Calu3 (cell line): Measurements from ENCODE around the gene ZG16B. TPM values are rescaled to one million over a fixed set of nuclear protein-coding genes. Genes with fewer than 3 reads are reported as not detected.

Experiments
- Bru-seq: library from RNA; stranded (reverse); fragments of 400-500 nt; gene quantifications from one replicate; lab custom pipeline; 2021; lab: Mats Ljungman, UMichigan
- BruChase-seq, 2 experiments: library from RNA; stranded (reverse); fragments of 400-500 nt; gene quantifications; one replicate each; lab custom pipeline; 2021; lab: Mats Ljungman, UMichigan
- BruUV-seq: library from RNA; stranded (reverse); fragments of 400-500 nt; replicated peaks from 2 replicates; lab custom pipeline; 2021; lab: Mats Ljungman, UMichigan
- CTCF ChIA-PET: fragments of 300-600 bp; sonication (Branson Sonifier 250); formaldehyde crosslinking; loops from one replicate; lab custom pipeline; 2022; ENCODE audit warnings: antibody characterized with exemption; lab: Charles Lee
- DNase-seq: peaks from one replicate; pipeline ENCODE4 v3.0.0; 2022
- H3K27ac Mint-ChIP-seq: one replicate; pipeline ENCODE4 v1.8.0; 2022; ENCODE audit warnings: mixed read lengths; ENCODE audit not compliant: unreplicated experiment
- H3K27me3 Mint-ChIP-seq: one replicate; pipeline ENCODE4 v1.8.0; 2022; ENCODE audit warnings: mixed read lengths; ENCODE audit not compliant: unreplicated experiment
- H3K36me3 Mint-ChIP-seq: one replicate; pipeline ENCODE4 v1.8.0; 2022; ENCODE audit warnings: mild to moderate bottlenecking, moderate library complexity, mixed read lengths; ENCODE audit not compliant: insufficient read depth, unreplicated experiment
- H3K4me1 Mint-ChIP-seq: one replicate; pipeline ENCODE4 v1.8.0; 2022; ENCODE audit warnings: mild to moderate bottlenecking, low read depth, mixed read lengths; ENCODE audit not compliant: unreplicated experiment
- H3K4me3 Mint-ChIP-seq: one replicate; pipeline ENCODE4 v1.8.0; 2022; ENCODE audit warnings: mild to moderate bottlenecking, low read depth, moderate library complexity, mixed read lengths; ENCODE audit not compliant: unreplicated experiment
- H3K9me3 Mint-ChIP-seq: one replicate; pipeline ENCODE4 v1.8.0; 2022; ENCODE audit warnings: low read depth, mixed read lengths; ENCODE audit not compliant: unreplicated experiment
- intact Hi-C: fragments of 100-400 bp; cut with micrococcal nuclease; formaldehyde crosslinking; loops from one replicate; pipeline ENCODE4 v1.10.0; 2022; ENCODE audit not compliant: unreplicated experiment
- long read RNA-seq: library from polyadenylated mRNA; stranded (forward); transcript quantifications from one replicate; pipeline ENCODE4 v2.0.0, GENCODE V29; 2022
- total RNA-seq: library from RNA; stranded (reverse); gene quantifications from 2 replicates; pipeline ENCODE4 v1.2.3, GENCODE V29; 2022
- TF ChIP-seq, protein P1 (sequence below): fragments of 200-600 bp; IDR thresholded peaks from one replicate; pipeline ENCODE4 v1.8.0; 2022; ENCODE audit warnings: antibody characterized with exemption; ENCODE audit not compliant: unreplicated experiment

Gene ZG16B, protein sequence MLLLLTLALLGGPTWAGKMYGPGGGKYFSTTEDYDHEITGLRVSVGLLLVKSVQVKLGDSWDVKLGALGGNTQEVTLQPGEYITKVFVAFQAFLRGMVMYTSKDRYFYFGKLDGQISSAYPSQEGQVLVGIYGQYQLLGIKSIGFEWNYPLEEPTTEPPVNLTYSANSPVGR
- total RNA-seq (10.3 and 15.5 TPM in 2 replicates), Bru-seq, nascent RNA (percentile 39 among the genes with signal in this experiment), BruChase-seq, experiment 1, labeled RNA remaining after a 6-hour chase (percentile 45 among the genes with signal in this experiment), BruChase-seq, experiment 2, labeled RNA remaining after a 2-hour chase (percentile 37 among the genes with signal in this experiment)
- long read RNA-seq, transcript ZG16B-201 (4 exons, 831 nt) = major isoform, 6 of 8 reads
- long read RNA-seq, partial matches to known transcripts = 0 of 8 reads
- long read RNA-seq, other reads (novel, unspliced or antisense) = 2 of 8 reads

DNA sequence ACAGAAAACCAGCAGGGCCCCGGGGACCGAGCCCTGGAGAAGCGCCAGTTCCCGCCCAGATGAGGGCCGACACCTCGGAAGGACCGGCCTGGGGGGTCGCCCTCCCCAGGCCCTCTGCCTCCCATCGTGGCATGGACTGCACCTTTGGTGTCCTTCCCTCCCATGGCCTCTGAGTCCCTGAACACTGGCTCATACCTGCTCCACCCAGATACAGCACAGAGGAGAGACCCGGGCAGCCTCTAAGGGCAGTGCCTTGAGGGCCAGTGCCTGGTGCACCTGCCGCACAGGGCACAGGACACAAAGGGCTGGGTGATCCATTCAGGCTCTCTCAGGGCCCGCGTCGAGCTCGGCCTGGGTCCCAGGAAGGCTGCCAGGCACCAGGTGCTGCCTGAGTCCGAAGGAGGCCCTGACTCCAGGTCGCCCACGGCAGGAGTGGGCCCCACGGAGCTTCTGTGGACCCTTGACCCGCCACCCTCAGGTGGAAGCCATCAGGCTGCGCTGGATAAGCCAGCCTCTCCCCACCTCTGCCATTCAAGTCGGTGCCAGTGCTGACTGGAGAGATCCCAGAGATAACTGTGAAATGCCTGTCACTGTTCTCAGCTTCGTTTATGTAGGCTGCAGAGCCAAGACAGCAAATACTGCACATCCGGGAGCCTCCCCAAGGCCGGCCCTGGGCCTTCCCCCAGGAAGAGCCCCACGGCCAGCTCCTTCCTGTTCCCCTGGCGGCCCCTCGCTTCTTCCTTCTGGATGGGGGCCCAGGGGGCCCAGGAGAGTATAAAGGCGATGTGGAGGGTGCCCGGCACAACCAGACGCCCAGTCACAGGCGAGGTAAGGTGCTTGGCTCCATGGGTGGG, at the start of gene ZG16B:
TSS of gene ZG16B (plus strand) at position 803 of the 854 bp plus-strand sequence. CDS start 139 bp downstream, outside the sequence.
- H3K4me1 Mint-ChIP-seq = peaks cover 5% of the 10 kb centered on the region
- DNase-seq = peak; percentile 36
- no peaks in the 10 kb centered on the region for H3K36me3 Mint-ChIP-seq
- TF ChIP-seq, protein P1, sequence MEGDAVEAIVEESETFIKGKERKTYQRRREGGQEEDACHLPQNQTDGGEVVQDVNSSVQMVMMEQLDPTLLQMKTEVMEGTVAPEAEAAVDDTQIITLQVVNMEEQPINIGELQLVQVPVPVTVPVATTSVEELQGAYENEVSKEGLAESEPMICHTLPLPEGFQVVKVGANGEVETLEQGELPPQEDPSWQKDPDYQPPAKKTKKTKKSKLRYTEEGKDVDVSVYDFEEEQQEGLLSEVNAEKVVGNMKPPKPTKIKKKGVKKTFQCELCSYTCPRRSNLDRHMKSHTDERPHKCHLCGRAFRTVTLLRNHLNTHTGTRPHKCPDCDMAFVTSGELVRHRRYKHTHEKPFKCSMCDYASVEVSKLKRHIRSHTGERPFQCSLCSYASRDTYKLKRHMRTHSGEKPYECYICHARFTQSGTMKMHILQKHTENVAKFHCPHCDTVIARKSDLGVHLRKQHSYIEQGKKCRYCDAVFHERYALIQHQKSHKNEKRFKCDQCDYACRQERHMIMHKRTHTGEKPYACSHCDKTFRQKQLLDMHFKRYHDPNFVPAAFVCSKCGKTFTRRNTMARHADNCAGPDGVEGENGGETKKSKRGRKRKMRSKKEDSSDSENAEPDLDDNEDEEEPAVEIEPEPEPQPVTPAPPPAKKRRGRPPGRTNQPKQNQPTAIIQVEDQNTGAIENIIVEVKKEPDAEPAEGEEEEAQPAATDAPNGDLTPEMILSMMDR = no peak
- no peaks in the 10 kb centered on the region for H3K9me3 Mint-ChIP-seq
- no TSS peak for BruUV-seq
- CTCF ChIA-PET = interaction anchor here (0.6 kb wide), 1 partner anchor 74 kb away, joined by 3 read pairs; no protein-coding TSS in a partner anchor
- no peak within 1 kb of the TSS for H3K27ac Mint-ChIP-seq
- H3K27me3 Mint-ChIP-seq = no peaks in the 10 kb centered on the region
- no peak within 1 kb of the TSS for H3K4me3 Mint-ChIP-seq
- intact Hi-C loops = no loop called here

DNA sequence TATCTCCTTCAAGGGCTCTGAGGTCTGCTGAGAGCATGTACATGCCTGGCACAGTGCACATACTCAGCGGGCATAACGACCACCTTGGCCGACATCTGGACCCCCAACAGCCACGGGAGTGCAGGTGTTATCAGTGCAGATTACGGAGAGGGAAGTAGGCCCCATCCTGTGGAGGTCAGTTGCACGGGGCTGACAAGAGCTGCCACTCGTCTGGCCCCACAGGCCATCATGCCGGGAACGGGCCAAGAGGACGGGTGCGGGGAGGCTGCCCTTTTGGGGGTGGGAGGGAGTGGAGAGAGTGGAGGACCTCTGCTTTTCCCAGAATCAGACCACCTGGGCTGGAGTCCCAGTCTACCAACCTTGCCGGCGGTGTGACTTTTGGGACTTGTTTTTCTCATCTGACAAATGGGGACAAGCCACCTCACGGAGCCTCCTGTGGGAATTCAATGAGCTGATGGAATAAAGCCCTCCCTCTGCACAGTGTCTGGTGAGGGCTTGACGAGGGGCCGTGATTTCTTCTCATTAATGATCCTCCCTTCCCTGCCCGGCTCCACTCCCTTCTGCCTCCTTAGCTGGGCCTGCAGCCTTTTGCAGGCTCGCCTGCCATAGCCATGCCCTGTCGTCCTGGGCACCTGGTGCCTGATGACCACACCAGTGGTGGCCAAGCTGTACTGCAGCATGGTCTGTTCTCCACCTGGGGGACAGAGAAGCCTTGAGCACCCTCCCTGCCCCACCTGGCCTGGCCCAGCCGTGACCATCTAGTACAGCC, 47.3 kb upstream of the ZG16B start:
- BruUV-seq = no TSS peak
- Mint-ChIP-seq H3K9me3 (no peaks in the 10 kb centered on the region), H3K36me3 (peaks cover 38% of the 10 kb centered on the region), H3K27ac (no peak overlapping the region), H3K4me3 (no peak overlapping the region), H3K4me1 (peaks cover 44% of the 10 kb centered on the region), H3K27me3 (no peaks in the 10 kb centered on the region)
- intact Hi-C loops = no loop called here
- CTCF ChIA-PET = interaction anchor here (0.7 to 1.4 kb wide), 3 partner anchors 37 to 85 kb away, joined by 3 to 4 read pairs (median 3); no protein-coding TSS in a partner anchor
- peak; percentile 43 for DNase-seq
- TF ChIP-seq, protein P1 = no peak

DNA sequence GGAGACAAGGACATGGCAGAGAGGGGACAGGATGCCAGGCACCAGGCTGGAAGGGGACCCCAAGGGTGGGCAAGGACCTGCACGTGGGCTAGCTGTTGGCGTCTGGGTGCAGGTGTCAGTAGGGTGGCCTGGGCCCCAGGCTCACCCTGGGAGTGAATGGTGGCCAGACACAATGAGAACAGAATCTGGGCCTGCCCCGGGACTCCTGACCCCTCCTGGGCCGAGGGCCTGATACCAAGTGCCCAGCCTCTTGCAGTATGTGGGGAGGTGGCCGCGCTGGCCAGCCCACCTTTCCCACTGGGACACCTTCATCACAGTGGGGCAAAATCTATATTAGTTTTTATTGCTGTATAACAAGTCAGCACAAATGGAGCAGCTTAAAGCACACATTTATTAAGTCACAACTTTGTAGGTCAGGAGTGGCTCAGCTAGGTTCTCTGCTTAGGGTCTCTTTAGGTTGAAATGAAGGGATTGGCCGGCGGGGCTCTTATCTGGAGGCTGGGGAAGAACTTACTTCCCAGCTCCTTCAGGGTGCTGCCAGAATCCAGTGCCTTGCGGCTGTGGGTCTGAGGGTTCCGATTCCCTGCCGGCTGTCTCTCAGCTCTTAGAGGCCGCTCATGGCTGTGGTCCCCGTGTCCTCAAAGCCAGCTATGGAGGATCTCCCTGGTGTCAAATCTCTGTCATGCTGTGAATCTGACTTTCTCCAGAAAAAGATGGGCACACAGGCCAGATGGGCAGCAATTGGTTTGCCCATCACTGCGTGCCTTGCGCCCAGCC, 46.3 kb upstream of the ZG16B start:
- H3K27ac Mint-ChIP-seq = no peak overlapping the region
- peak overlapping the region; percentile 71 for H3K4me3 Mint-ChIP-seq
- peaks cover 29% of the 10 kb centered on the region for H3K36me3 Mint-ChIP-seq
- CTCF ChIA-PET = interaction anchor here (0.7 to 1.4 kb wide), 4 partner anchors 8 to 84 kb away, joined by 3 to 4 read pairs (median 3); no protein-coding TSS in a partner anchor
- no peak for DNase-seq
- H3K4me1 Mint-ChIP-seq = peaks cover 37% of the 10 kb centered on the region
- no peaks in the 10 kb centered on the region for H3K27me3 Mint-ChIP-seq
- H3K9me3 Mint-ChIP-seq = no peaks in the 10 kb centered on the region
- TF ChIP-seq, protein P1 = no peak
- intact Hi-C loops = no loop called here
- BruUV-seq = TSS peak; percentile 52
